NCI-H774 (cell line): ENCODE measurements around the gene ACTL6B.
"Not testable (repeated sequence)": the region's sequence is repeated elsewhere in the genome, so short reads cannot be mapped to it uniquely, and the experiment has no call there.

Experiments used
- DNase-seq: peaks from one replicate; lab custom pipeline; 2025; lab: John Stamatoyannopoulos, UW

The ACTL6B gene

GRCh38 chr7:100655908-100656674 is at the start of gene ACTL6B:
ACTL6B (minus strand) TSS chr7:100656448; CDS start chr7:100656354, 94 bp downstream.
- DNase-seq: peak; percentile 75

GRCh38 chr7:100705320-100705752 is 49.1 kb upstream of the ACTL6B start:
- DNase-seq: peak; percentile 53

GRCh38 chr7:100701089-100701488 is 44.8 kb upstream of the ACTL6B start:
- not testable (repeated sequence) for DNase-seq

- DNase-seq: no peak
Measured at GRCh38 chr7:100699018-100699417, 42.8 kb upstream of the ACTL6B start.

GRCh38 chr7:100696123-100696521 is 39.9 kb upstream of the ACTL6B start:
- no peak for DNase-seq

GRCh38 chr7:100694098-100694745 is 38.0 kb upstream of the ACTL6B start, which contains the start of gene GIGYF1:
GIGYF1 (minus strand) TSS chr7:100694250; CDS start chr7:100688238, 6,012 bp downstream.
- DNase-seq: peak; percentile 68

GRCh38 chr7:100693312-100694097 is 37.3 kb upstream of the ACTL6B start:
- DNase-seq: no peak

GRCh38 chr7:100692578-100692961 is 36.3 kb upstream of the ACTL6B start:
- DNase-seq: no peak

GRCh38 chr7:100691676-100692577 is 35.7 kb upstream of the ACTL6B start:
- peak; percentile 32 for DNase-seq

- no peak for DNase-seq
Measured at GRCh38 chr7:100689230-100690135, 33.2 kb upstream of the ACTL6B start.

GRCh38 chr7:100688326-100688860 is 32.1 kb upstream of the ACTL6B start:
- DNase-seq: no peak

GRCh38 chr7:100687751-100688300 is 31.6 kb upstream of the ACTL6B start:
- DNase-seq: no peak

- no peak for DNase-seq
Measured at GRCh38 chr7:100687261-100687660, 31.0 kb upstream of the ACTL6B start.

GRCh38 chr7:100686822-100687211 is 30.6 kb upstream of the ACTL6B start:
- no peak for DNase-seq

- DNase-seq: no peak
Measured at GRCh38 chr7:100686201-100686821, 30.1 kb upstream of the ACTL6B start.

GRCh38 chr7:100685631-100686145 is 29.4 kb upstream of the ACTL6B start:
- DNase-seq: no peak

- no peak for DNase-seq
Measured at GRCh38 chr7:100685049-100685605, 28.9 kb upstream of the ACTL6B start.

GRCh38 chr7:100684534-100685042 is 28.3 kb upstream of the ACTL6B start:
- no peak for DNase-seq
